T-helper 1 cell (primary cell): Measurements from ENCODE around the gene C10orf53.
"Not testable (repeated sequence)": the region's sequence is repeated elsewhere in the genome, so short reads cannot be mapped to it uniquely, and the experiment has no call there.

Source experiments
- DNase-seq, 5 donors: peaks; one replicate each; pipeline ENCODE4 v3.0.0-alpha.2; 2012 to 2020

Gene C10orf53

GRCh38 chr10:49652421-49653272, 26.8 kb upstream of the C10orf53 start:
- DNase-seq, result no peak

DNA sequence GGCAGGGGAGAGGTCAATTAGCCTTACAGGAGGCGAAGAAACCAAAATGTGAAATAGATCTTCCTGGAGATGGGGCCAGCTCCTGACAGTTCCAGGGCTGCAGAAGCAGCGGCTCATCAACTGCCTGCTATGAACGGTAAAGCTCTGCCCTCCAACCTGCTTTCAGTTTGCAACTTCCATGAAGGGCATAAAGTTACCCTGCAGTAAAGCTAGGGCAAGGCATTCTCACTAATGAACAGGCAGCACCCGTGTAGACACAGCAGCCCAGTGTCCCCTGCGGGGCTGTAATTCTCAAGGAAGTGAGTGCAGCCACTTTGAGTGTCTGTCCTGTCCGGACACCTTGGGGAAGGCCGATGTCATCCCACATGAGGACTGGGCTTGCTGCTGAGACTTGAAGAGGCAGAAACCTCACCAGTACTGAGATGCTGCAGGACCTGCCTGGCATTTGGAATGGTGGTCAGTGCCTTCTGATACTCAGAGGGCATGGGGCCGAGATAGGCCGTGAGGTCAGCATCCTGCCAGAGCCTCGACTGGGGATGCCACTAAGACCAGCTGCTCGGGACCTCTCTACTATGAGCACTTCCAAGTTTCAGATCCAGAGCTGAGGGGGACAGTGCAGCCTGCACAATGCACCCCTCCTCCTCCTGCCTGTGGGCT, 26.1 kb upstream of the C10orf53 start:
- DNase-seq, result no peak

DNA sequence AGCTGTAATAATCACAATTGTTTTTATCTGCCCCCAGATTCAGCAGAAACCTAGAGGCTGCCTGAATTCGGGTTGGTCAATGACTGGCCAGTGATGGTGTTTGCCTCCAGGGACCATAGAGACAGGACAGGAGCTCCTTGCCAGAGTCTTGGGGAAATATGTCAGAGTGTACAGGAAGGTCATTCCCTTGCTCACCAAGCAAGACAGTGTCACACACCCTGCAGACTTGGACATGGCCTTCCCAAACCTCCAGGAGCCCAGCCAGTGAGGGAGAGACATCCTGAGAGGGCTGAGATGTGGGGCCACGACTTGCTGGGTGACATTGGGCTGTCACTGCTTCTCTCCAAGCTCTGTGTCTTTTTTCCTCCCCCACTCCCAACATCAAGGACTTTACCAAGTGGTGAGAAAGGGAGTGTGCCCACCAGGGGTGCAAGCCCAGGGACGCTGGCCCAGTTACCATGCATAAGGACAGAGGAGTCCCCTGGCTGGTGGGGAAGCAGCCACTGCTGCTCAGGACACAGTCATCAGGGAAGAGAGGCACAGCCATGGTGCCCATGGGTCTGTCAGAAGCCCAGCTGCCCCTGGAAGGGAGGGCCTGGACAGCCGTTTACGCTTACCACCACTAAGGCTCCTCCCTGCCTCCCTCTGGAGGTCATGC, 25.3 kb upstream of the C10orf53 start:
- DNase-seq, result no peak

DNA sequence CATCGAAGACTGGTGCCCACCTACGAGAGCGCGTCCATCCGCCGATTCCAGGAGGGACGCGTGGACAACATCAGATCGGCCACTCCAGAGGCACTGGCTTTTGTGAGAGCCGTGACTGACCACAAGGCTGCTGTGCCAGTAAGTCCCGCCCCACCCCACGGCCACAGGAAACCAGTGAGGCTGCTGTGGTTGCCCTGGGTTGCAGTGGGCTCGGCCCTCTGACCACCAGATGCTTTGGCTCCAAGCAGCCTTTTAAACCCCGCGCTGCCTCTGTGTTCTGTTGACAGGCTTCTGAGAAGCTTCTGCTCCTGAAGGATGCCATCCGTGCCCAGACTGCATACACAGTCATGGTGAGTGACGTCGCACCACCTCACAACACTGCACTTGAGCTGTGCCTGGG, 24.4 kb upstream of the C10orf53 start:
- no peak for DNase-seq

- DNase-seq, result no peak
These were observed 22.5 kb upstream of the C10orf53 start for GRCh38 chr10:49656845-49657493.

DNA sequence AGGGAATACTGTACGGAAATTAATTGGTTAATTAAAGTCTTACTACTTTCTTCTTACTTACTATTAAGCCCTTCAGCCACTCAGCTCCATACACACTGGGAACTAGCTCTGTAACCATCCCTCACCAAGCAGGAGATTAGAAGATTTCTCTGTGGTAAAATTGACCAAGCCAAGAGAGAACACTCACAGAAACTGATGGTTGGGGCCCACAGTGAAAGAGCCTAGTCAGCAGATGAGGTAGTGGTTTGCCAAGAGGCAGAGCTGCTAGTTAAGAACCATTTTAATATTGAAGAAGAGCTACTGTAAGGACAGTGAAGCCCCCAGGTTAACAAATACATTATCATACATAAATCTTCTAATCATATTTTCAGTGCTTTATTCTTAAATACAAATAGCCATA, 21.8 kb upstream of the C10orf53 start:
- DNase-seq, result no peak

GRCh38 chr10:49661140-49661856, 18.2 kb upstream of the C10orf53 start:
- no peak for DNase-seq

DNA sequence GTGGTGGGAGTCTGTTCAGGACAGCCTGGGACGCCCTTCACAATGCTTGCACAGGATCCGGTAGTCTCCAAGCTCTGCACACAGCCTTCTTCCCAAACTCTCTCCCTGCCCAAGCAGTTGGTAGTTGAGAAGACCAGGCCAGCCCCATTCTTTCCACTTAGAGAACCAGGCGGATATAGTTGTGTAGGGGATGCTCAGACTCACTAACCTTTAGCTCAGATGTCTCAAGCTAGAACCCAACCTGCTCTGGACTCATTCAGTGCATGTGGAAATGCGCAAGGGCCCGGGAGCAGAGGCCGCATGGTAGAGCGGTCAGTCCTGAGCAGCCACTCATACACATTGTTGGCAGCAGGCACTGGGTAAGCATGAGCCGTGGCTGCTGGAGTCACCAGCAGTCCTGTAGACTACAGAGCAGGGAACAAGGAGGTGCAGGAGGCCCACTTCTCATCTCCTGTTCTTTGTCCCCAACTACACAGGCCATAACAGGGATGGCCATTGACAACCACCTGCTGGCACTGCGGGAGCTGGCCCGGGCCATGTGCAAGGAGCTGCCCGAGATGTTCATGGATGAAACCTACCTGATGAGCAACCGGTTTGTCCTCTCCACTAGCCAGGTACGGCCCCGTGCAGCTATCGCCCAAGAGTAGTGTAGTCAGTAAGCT, 17.2 kb upstream of the C10orf53 start:
- no peak for DNase-seq

DNA sequence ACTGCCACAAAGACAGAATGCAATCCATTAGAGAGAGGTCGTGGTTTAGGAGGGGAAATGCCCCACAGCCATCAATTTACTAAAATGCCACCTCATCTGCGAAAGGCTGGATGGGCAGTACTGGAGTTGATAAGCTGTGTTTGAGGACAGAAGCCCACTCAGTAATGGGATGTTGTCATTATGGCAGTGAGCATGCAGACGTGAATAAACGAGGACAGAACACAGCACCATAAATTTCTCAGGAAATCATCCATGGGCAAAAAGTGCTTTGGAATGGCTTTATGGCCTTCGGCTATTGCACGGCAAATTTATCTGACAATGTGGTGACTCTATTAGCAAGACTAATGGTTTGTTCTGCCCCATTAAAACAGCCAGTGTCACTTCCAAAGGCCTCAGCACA, 15.9 kb upstream of the C10orf53 start:
- no peak for DNase-seq

- DNase-seq, result no peak
These were observed 15.2 kb upstream of the C10orf53 start for GRCh38 chr10:49664006-49664841.

DNA sequence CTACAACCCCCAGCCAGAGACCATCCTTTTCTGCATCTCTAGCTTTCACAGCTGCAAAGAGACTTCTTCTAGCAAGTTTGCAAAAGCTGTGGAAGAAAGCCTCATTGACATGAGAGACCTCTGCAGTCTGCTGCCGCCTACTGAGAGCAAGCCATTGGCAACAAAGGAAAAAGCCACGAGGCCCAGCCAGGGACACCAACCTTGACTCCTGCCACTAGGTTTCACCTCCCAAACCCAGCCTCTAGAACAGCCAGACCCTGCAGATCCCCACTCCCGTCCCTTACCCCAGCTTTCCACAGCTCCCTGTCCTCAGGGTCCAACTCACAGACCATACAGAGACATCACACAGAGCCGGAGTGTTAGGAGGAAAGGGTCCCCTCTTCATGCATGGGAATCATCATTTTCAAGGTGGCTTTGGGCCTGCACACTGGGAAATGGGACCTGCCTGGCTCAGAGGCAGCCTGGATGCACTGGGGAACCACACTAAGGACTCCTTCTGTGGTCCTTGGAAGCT, 14.6 kb upstream of the C10orf53 start:
- no peak for DNase-seq

DNA sequence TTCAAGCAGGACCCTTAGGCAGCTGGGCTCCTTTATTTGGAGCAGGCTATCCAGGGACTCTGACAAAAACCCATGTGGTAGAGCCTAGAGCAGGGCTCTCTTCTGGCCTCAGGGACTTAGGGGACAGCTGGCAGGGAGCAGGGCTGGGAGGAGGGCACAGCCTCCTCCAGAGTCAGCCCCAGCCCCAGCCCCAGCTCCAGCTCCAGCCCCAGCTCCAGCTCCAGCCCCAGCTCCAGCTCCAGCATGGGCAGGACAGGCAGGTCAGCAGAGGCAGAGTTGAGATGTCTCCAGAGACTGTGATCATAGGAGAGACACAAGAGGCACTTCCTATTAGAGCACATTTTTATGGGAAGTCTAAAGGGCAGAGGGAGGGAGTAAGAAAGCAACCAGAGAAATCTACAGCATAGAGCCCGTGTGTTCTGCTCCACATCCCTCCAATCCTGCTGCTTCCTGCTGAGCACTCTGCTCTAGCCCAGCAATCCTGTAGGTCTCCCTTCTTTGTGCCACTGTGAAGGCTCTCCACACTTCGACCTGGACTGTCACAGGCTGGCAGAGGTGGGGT, 13.3 kb upstream of the C10orf53 start:
- no peak for DNase-seq

DNA sequence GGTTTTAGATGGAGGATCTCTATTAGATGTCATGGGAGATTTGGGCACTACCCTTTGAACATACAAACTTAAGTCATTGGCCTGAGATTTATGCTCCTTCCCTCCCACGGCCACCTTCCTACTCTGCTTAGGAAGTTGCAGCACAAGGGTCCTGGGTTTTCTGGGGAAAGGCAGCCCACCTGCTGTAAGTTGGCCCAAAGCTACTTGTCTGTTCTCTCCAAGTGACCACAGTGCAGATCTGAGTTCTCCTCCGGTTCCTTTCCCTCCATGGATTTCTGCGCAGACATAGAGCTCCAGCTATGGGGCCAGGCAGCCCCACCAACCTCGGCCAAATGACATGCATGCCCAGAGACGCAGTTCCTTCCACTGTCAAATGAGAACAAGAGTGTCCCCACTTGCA, 12.8 kb upstream of the C10orf53 start:
- no peak for DNase-seq

GRCh38 chr10:49667991-49668390, 11.5 kb upstream of the C10orf53 start:
- no peak for DNase-seq

DNA sequence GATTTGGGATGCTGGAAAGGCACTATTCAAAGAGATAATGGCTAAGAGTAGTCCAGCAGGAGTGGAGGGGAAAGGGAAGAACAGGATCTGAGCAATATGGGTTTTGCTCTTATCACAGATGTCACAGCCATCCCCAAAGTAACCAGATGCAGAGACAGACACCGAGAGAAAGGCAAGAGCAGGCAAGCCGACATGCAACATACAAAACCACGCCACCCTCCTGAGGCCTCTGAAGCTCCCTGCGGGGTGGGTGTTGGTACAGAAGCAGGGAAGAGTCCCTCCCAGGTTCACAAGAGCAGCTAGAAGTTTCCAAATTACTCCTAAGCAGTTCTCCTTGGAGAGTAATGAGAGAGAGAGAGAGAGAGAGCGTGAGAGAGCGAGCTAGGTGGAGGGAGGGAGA, 10.8 kb upstream of the C10orf53 start:
- no peak for DNase-seq

DNA sequence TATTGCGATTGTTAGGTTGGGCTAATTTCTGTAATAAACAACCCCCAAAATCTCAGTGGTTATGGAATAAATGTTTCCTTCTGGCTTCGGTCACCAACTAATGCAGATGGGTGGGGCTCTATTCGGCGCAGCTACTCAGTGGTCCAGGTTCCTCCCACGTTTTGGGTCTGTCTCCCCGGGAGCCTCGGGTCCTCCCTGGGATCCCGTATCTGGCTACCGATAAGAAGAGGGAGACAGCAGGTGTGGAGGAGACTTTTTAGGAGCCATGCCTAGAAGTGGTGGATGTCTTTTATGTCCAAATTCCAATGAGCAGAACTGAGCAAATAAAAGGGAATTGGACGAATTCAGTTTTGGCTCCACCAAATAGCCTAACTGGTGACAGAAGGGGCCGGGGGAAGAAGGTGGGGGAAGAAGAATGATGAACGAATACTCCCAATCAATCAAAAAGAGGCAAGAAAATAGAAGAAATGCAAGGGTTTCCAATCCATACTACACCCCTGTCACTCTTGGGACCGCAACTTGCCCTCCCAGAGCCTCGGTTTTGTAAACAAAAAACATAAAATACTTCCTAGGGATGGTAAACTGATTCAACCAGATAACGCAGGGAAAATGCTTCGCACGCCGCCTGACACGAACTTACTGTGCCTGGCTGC, 498 bp upstream of the C10orf53 start:
- DNase-seq, result no peak

- DNase-seq, result not testable (repeated sequence)
These were observed 3.0 kb downstream of the C10orf53 start for GRCh38 chr10:49682449-49682848.

- DNase-seq, result no peak
These were observed 3.4 kb downstream of the C10orf53 start for GRCh38 chr10:49682879-49683278.

GRCh38 chr10:49686651-49687050, 7.2 kb downstream of the C10orf53 start:
- no peak for DNase-seq

- DNase-seq, result no peak
These were observed 8.9 kb downstream of the C10orf53 start for GRCh38 chr10:49688261-49688846.
